GM06990 (cell line): Measurements from ENCODE around the gene TBX10.
A peak's percentile ranks its signal among the peaks of the same experiment; 100 is the strongest.

ENCODE experiments used
- DNase-seq: peaks from one replicate; pipeline ENCODE4 v3.0.0-alpha.2; 2011; ENCODE audit not compliant: insufficient read length; ENCODE audit errors: extremely low read depth
- H3K27me3 ChIP-seq: replicated peaks from 2 replicates; pipeline ENCODE4 v1.6.0; 2011; ENCODE audit warnings: low read length; ENCODE audit not compliant: control insufficient read depth, insufficient read depth
- H3K36me3 ChIP-seq: 2 replicates; pipeline ENCODE4 v1.5.1; 2011; ENCODE audit warnings: low read length; ENCODE audit not compliant: control insufficient read depth, insufficient read depth
- H3K4me3 ChIP-seq: replicated peaks from 2 replicates; pipeline ENCODE4 v1.5.1; 2011; ENCODE audit warnings: low read depth, mild to moderate bottlenecking, control low read depth, low read length
- TF ChIP-seq, protein P1 (sequence below): IDR thresholded peaks from 2 replicates; pipeline ENCODE4 v1.5.1; 2011; ENCODE audit warnings: low read length, control low read depth, mild to moderate bottlenecking, inconsistent platforms; ENCODE audit not compliant: insufficient read depth, poor library complexity, severe bottlenecking

Gene TBX10

GRCh38 chr11:67613960-67614715 lies 25.4 kb downstream of the TBX10 start:
- Histone ChIP-seq H3K36me3 (peaks cover 29% of the 10 kb centered on the region), H3K4me3 (peak overlapping the region; percentile 41), H3K27me3 (no peaks in the 10 kb centered on the region)
- peak; percentile 87 for DNase-seq
- TF ChIP-seq, protein P1, sequence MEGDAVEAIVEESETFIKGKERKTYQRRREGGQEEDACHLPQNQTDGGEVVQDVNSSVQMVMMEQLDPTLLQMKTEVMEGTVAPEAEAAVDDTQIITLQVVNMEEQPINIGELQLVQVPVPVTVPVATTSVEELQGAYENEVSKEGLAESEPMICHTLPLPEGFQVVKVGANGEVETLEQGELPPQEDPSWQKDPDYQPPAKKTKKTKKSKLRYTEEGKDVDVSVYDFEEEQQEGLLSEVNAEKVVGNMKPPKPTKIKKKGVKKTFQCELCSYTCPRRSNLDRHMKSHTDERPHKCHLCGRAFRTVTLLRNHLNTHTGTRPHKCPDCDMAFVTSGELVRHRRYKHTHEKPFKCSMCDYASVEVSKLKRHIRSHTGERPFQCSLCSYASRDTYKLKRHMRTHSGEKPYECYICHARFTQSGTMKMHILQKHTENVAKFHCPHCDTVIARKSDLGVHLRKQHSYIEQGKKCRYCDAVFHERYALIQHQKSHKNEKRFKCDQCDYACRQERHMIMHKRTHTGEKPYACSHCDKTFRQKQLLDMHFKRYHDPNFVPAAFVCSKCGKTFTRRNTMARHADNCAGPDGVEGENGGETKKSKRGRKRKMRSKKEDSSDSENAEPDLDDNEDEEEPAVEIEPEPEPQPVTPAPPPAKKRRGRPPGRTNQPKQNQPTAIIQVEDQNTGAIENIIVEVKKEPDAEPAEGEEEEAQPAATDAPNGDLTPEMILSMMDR, result peak; percentile 48

DNA sequence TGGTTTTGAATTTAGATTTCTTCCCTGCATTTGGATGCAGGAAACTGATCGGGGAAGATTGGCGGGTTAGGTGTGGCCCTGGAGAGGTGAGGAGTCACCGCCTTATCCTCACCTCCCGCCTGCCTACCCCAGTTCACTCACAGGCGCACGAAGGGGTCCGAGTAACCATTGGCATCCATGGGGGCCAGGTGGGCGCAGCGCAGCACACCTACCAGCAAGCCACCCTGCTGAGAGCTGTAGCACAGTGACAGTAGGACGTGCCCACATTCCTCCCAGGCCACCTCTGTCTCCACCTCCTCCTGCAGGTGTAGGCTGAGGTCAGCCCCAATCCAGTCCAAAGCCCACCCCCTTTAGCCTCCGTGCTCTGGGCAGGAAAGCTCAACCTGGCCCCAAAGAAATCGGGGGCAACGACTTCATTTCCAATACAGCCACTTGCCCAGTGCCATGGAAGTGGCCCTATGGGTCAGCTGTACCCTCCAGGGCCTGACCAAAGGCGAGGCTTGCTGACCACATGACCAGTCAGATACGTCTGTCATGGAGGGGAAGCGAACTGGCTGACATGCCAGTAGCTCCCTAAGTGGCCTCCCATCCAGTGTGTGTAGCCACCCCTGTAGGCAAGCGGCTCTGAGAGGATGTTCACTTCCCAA lies 26.1 kb downstream of the TBX10 start:
- TF ChIP-seq, protein P1, result no peak
- no peak overlapping the region for H3K4me3 ChIP-seq
- H3K36me3 ChIP-seq, result peaks cover 29% of the 10 kb centered on the region
- no peak for DNase-seq
- H3K27me3 ChIP-seq, result no peaks in the 10 kb centered on the region

DNA sequence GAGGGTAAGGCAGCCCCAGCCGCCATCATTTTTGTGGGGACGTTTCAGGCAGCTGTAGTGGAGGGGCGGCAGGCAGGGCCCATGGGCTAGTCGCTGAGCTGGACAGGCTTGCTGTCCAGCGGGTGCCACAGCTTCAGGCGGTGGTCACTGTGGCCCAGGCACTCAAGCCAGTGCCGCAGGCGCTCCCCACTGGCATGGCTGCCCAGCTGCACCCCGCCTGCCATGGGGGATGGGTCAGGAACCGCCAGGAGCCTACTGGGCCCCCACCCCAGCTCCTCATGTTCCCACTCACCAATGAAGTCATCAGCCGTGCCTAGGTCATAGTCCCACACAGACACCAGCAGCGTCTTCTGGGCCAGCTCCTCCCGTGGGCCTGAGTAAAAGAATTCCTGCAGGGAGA lies 26.8 kb downstream of the TBX10 start:
- Histone ChIP-seq H3K4me3 (no peak overlapping the region), H3K27me3 (no peaks in the 10 kb centered on the region), H3K36me3 (peaks cover 31% of the 10 kb centered on the region)
- DNase-seq, result no peak
- TF ChIP-seq, protein P1, result no peak

DNA sequence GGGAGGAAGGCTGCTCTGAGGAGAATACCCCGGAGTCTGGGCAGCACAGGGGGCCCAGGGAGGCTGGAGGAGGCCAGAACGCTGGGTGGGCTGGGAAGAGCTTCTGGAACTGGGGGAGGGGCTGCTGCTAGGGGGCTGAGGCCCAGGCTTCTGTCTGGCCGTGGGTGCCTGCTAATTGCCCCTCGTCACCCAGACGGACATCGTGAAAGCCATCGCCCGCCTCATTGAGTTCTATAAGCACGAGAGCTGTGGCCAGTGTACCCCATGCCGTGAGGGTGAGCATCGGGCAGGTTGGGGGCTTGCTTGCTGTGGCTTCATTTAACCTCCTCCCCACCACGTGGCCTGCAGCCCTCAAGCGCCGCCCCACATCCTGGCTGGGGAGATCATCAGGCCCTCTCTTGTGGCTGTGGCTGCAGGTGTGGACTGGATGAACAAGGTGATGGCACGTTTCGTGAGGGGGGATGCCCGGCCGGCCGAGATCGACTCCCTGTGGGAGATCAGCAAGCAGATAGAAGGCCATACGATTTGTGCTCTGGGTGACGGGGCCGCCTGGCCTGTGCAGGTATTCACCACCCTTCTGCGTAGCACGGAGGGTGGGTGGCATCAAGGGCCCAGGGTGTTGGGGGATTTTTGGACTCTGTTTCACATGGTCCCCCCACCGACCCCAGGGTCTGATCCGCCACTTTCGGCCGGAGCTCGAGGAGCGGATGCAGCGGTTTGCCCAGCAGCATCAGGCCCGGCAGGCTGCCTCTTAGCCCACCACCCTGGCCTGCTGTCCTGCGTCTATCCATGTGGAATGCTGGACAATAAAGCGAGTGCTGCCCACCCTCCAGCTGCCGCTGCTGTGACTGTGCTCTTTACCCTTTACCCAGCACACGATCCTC lies 27.6 kb downstream of the TBX10 start:
- no peak overlapping the region for H3K4me3 ChIP-seq
- TF ChIP-seq, protein P1, result no peak
- no peak for DNase-seq
- H3K27me3 ChIP-seq, result no peaks in the 10 kb centered on the region
- peaks cover 31% of the 10 kb centered on the region for H3K36me3 ChIP-seq

DNA sequence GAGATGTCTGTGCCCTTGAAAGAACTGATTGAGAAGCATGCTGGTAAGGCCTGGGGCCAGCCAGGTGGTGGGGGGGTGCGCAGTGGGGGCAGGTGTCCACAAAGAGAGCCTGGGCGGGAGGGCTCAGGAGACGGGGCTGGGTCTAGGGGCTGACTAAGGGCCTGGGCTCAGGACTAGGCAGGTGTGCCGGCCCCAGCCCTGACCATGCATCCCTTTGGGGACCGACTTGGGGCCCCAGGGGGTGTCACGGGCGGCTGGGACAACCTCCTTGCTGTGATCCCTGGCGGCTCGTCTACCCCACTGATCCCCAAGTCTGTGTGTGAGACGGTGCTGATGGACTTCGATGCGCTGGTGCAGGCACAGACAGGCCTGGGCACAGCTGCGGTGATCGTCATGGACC lies 28.4 kb downstream of the TBX10 start:
- Histone ChIP-seq H3K4me3 (no peak overlapping the region), H3K27me3 (no peaks in the 10 kb centered on the region), H3K36me3 (peaks cover 31% of the 10 kb centered on the region)
- no peak for DNase-seq
- TF ChIP-seq, protein P1, result no peak
